Hepatocyte (in vitro differentiated cells): Measurements from ENCODE around the gene TRIM64.

Experiments used
- CTCF ChIP-seq: fragments of 200-600 bp; sonication (generic); IDR thresholded peaks from 2 replicates; pipeline ENCODE4 v1.5.1; 2016; ENCODE audit warnings: antibody characterized with exemption, mild to moderate bottlenecking; ENCODE audit not compliant: poor library complexity
- EZH2phosphoT487 ChIP-seq: fragments of 200-600 bp; sonication (generic); IDR thresholded peaks from one replicate; pipeline ENCODE4 v1.6.1; 2018; ENCODE audit warnings: antibody characterized with exemption, mild to moderate bottlenecking, low read depth, moderate library complexity; ENCODE audit not compliant: unreplicated experiment, severe bottlenecking

- TF ChIP-seq EZH2phosphoT487 (no peak), CTCF (no peak)
Observed at GRCh38 chr11:89922195-89922660, 43.6 kb upstream of the TRIM64 start, which contains the start of gene TRIM49D1.
